ENCODE results near the gene CNN2. TPM values are rescaled to one million over a fixed set of nuclear protein-coding genes. Genes with fewer than 3 reads are reported as not detected.

CNN2 gene
- 100 to 1,000 TPM in 1 of 2 donors, 10 to 100 TPM in 1; 82.9 to 101 TPM for total RNA-seq

DNA sequence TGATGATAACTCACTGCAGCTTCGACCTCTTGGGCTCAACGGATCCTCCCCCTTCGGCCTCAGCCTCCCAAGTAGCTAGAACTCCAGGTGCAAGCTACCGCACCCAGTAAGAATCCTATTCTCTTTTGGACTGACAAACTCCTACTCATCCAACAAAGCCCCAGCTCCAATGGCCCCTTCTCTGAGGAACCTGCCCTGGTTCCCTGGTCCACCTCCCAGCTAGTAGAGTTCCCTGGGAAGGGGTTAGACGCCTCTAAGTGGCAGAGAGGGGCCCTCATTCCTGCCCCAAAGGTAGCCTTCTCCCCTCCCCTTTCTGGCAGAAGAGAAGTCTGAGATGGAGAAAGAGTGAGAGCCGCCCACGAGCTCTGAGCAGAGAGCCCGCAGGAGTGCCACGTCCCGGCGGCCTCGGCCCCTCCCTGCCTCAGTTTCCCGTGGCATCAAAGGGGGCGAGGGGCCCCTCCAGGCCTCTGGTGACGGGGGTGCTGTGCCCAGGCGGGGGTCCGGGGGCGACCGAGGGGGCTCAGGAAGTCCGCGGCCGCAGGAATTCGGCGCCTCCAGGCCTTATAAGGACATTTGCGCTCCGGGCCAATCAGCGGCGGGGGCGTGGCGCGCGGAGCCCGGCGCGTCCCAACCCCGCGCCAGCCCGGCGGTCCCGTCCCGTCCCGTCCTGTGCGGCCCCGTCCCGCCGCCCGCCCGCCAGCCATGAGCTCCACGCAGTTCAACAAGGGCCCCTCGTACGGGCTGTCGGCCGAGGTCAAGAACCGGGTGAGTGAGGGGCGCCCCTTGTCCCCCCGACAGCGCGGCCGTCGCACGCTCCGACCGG lies at the start of gene CNN2:
Gene CNN2, plus strand, starts transcription at position 649 of the 823 bp plus-strand sequence. Its CDS starts 54 bp downstream, at position 703.
- H3K36me3 ChIP-seq: no peaks in the 10 kb centered on the region
- DNase-seq (ENCODE audit: low spot score): peak; percentile 82
- intact Hi-C loops (cut with DNase I): no loop called here
- 16% methylated on average over 16 of the region's 63 CpGs for WGBS
- H3K27ac ChIP-seq: peak within 1 kb of the TSS; percentile 98 to 99
- no peaks in the 10 kb centered on the region for H3K9me3 ChIP-seq
- H3K4me1 ChIP-seq (replicated peaks): peaks cover 2% of the 10 kb centered on the region
- peak; percentile 95 for TF ChIP-seq POLR2A (IDR thresholded peaks at IDR 0.05)
- TF ChIP-seq, protein P1, sequence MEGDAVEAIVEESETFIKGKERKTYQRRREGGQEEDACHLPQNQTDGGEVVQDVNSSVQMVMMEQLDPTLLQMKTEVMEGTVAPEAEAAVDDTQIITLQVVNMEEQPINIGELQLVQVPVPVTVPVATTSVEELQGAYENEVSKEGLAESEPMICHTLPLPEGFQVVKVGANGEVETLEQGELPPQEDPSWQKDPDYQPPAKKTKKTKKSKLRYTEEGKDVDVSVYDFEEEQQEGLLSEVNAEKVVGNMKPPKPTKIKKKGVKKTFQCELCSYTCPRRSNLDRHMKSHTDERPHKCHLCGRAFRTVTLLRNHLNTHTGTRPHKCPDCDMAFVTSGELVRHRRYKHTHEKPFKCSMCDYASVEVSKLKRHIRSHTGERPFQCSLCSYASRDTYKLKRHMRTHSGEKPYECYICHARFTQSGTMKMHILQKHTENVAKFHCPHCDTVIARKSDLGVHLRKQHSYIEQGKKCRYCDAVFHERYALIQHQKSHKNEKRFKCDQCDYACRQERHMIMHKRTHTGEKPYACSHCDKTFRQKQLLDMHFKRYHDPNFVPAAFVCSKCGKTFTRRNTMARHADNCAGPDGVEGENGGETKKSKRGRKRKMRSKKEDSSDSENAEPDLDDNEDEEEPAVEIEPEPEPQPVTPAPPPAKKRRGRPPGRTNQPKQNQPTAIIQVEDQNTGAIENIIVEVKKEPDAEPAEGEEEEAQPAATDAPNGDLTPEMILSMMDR (IDR thresholded peaks at IDR 0.05): peak in 2 of 4 experiments; percentile 3 to 31
- peak; percentile 37 for TF ChIP-seq POLR2AphosphoS5 (IDR thresholded peaks at IDR 0.05)
- peak within 1 kb of the TSS; percentile 97 for H3K4me3 ChIP-seq
- no peaks in the 10 kb centered on the region for H3K27me3 ChIP-seq (replicated peaks; ENCODE audit: insufficient read depth)

GRCh38 chr19:977058-977464 lies 49.3 kb upstream of the CNN2 start:
- Histone ChIP-seq H3K4me3 (no peak overlapping the region), H3K36me3 (no peaks in the 10 kb centered on the region), H3K9me3 (no peaks in the 10 kb centered on the region), H3K27me3 (replicated peaks; ENCODE audit: insufficient read depth) (no peaks in the 10 kb centered on the region), H3K27ac (no peak overlapping the region), H3K4me1 (replicated peaks) (no peaks in the 10 kb centered on the region)
- intact Hi-C loops (cut with DNase I): no loop called here
- TF ChIP-seq, protein P1 (IDR thresholded peaks at IDR 0.05): no peak
- TF ChIP-seq POLR2A (IDR thresholded peaks at IDR 0.05) (no peak), POLR2AphosphoS5 (IDR thresholded peaks at IDR 0.05) (no peak)
- 81% methylated on average over 24 of the region's 24 CpGs for whole genome bisulfite sequencing
- no peak for DNase-seq (ENCODE audit: low spot score)

DNA sequence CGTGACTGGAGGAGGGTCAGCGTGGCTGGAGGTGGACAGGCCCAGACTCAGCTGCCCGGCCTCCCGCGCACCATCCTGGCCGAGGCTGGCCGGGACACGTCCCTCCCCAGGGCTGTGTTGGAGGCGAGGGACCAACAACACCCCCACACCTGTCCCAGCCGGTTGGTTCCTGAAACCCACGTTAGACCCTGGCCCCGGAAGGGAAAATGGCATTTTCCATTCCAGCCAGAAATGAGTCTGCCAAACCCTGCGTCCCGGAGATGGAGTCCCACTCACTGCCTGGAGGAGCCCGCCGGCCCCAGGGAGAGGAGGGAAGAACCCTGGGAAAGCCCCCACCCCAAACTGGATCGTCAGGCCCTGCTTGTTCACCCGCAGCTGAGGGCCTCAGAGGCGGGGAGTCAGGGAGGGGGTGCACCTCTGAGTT lies 47.1 kb upstream of the CNN2 start:
- H3K4me3 ChIP-seq: no peak overlapping the region
- no peaks in the 10 kb centered on the region for H3K4me1 ChIP-seq (replicated peaks)
- no peaks in the 10 kb centered on the region for H3K36me3 ChIP-seq
- WGBS: 50% methylated on average over 19 of the region's 19 CpGs
- no peaks in the 10 kb centered on the region for H3K9me3 ChIP-seq
- DNase-seq (ENCODE audit: low spot score): no peak
- no peaks in the 10 kb centered on the region for H3K27me3 ChIP-seq (replicated peaks; ENCODE audit: insufficient read depth)
- TF ChIP-seq, protein P1 (IDR thresholded peaks at IDR 0.05): no peak
- no peak for TF ChIP-seq POLR2AphosphoS5 (IDR thresholded peaks at IDR 0.05)
- no peak for TF ChIP-seq POLR2A (IDR thresholded peaks at IDR 0.05)
- no peak overlapping the region for H3K27ac ChIP-seq
- intact Hi-C loops (cut with DNase I): no loop called here

DNA sequence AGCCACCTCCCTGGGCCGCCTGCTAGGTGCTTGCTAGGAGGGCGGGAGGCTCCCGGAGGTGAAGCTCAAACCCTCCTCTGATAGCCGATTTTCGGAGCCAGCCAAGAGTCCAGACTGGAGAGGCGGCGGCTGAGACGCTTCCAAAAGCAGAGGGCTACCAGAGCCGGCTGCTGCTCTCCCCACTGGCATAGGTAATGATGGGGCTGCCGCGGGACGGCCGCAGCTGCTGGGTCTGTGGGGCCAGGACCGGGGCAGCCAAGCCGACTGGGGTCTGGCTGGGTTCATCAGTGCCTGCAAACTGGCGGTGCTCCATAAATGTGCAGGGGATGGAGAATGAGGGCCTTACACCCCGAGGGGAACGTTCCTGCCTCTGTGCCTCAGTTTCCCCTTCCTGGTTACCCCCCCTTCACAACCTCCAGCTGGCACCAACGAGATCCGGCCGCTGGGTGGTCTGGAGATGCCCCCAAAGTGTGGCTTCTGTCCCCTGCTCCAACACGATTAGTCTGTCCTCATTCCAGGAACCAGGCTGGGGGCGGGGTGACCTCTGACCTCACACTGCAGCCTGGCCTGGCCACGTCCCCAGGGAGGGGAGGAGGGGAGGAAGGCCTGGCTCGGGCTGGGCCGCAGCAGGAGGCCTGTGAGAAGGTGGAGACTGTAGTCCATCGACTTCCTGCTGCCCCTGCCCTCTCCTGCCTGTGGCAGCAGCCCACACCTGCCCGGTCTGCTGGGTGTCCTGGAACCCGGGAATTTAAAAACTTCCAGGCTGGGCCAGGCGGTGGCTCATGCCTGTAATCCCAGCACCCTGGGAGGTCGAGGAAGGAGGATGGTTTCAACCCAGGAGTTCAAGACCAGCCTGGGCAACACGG lies 46.0 kb upstream of the CNN2 start:
- Histone ChIP-seq H3K27me3 (replicated peaks; ENCODE audit: insufficient read depth) (no peaks in the 10 kb centered on the region), H3K27ac (no peak overlapping the region), H3K4me3 (no peak overlapping the region), H3K9me3 (no peaks in the 10 kb centered on the region), H3K36me3 (no peaks in the 10 kb centered on the region), H3K4me1 (replicated peaks) (no peaks in the 10 kb centered on the region)
- intact Hi-C loops (cut with DNase I): loop anchor here (5.0 to 10.0 kb wide), 3 partner anchors 113 to 316 kb away; partner anchors contain the start of gene RNF126
- DNase-seq (ENCODE audit: low spot score): no peak
- TF ChIP-seq POLR2AphosphoS5 (IDR thresholded peaks at IDR 0.05) (no peak), POLR2A (IDR thresholded peaks at IDR 0.05) (no peak)
- TF ChIP-seq, protein P1 (IDR thresholded peaks at IDR 0.05): no peak
- 32% methylated on average over 29 of the region's 32 CpGs for WGBS
